Measurements from ENCODE around the gene HOXD11. TPM values are rescaled to one million over a fixed set of nuclear protein-coding genes. Genes with fewer than 3 reads are reported as not detected.

The HOXD11 gene
- polyA plus RNA-seq, 3 donors: 55.1 to 72.7 (median 67.2) TPM

- no peak for DNase-seq (ENCODE audit: extremely low read depth in 1 of 11, low read depth in 9 of 11, low spot score in 4 of 11)
Observed at GRCh38 chr2:176076796-176077195, 30.3 kb upstream of the HOXD11 start.

- no peak for DNase-seq (ENCODE audit: extremely low read depth in 1 of 11, low read depth in 9 of 11, low spot score in 4 of 11)
Observed at GRCh38 chr2:176078541-176079284, 28.4 kb upstream of the HOXD11 start.

DNA sequence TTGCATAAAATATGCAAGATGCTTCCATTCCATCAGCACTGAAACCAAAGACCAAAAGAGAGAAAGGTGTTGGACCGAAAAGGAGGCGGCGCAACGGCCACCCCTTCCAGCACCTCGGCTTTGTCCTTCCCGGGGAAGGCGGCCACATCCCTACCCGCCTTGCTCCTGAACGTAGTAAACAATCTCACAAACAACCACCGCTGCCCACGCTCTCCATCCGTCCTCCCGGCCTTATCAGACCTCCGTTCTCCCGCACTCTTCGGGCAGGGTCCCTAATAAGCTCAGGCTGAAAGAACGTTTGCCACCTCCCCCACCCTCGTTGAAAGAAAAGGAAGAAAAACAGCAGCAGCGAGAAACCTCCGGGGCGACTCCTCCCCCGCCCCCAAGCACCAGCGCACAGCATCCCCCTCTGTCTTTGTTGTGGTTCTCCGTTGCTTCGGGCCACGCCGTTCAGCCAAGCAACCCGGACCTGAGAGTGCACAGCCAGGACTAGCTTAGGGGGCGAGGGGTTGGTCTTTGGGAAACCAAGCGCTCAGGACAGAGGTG lies 27.7 kb upstream of the HOXD11 start:
- no peak for DNase-seq (ENCODE audit: extremely low read depth in 1 of 11, low read depth in 9 of 11, low spot score in 4 of 11)

DNA sequence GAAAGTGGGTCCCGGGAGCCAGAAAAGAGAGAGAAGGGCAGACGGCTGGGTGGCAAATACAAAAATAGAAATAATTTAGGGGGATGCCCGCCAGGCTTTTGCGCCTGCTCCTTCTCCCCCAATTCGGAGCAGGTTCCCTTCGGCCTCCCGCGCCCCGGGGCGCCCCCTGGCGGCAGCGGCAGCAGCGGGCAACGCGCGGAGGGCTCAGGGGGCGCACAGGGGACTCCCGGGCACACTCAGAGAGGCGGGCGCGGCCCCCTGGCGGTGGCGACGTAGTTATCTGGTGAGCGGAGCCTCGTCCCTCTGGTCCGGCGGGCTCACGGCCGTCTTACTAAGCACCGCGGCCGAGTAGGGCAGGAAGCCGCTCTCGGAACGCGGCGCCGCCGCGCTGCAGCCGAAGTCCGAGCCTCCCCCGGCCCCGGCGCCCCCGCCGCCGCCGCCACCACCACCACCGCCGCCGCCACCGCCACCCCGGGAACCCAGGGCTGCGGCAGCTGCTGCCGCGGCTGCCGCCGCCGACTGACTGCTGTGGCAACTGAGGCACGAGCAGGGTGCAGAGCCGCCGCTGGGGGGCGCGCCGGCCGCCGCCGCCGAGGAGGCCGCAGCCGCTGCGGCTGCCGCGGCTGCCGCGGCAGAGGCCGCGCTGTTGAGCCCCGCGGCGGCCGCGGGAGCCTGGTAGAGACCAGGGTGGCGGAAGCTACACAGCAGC lies 27.1 kb upstream of the HOXD11 start:
- DNase-seq (ENCODE audit: extremely low read depth in 1 of 11, low read depth in 9 of 11, low spot score in 4 of 11): no peak

DNA sequence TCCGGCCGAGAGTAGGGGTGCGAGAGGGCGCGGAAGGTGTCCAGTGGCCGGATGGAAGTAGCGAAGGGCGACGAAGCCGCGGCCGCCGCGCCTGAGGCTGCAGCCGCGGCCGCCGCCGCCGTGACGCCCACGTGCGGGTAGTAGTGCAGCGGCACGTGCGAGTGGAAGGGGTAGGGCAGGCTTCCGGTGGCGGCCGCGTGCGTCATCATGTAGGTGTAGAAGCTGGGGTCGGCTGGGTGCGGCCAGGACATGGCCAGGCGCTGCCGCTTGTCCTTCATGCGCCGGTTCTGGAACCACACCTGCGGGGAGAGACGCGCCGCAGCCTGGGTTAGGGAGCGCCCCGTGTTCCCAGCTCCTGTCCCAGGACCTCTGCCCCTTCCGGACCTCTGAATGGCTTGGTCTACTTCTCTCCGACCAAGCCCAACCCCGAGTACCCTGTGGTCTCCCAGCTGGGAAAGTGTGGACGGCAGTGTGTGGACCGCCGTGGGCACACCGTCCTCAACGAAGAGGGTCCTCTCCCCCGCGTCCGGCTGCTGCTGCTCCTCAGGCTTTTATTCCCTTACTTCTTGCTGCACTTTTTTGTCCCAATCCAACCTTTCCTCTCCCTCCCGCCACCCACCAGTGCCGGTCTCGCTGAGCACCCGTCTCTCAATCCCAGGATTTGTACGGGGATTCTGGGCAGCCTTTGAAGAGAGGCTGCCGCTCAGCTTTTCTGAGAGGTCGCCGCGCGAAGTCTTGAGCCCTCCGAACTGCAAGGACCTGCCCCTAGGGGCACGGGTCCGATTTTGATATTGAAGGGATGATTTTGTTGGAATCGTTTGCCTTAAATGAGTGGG lies 26.3 kb upstream of the HOXD11 start:
- DNase-seq (ENCODE audit: extremely low read depth in 1 of 11, low read depth in 9 of 11, low spot score in 4 of 11): no peak

GRCh38 chr2:176081376-176081836 lies 25.7 kb upstream of the HOXD11 start:
- DNase-seq (ENCODE audit: extremely low read depth in 1 of 11, low read depth in 9 of 11, low spot score in 4 of 11): peak in 1 of 11 donors; percentile 53

DNA sequence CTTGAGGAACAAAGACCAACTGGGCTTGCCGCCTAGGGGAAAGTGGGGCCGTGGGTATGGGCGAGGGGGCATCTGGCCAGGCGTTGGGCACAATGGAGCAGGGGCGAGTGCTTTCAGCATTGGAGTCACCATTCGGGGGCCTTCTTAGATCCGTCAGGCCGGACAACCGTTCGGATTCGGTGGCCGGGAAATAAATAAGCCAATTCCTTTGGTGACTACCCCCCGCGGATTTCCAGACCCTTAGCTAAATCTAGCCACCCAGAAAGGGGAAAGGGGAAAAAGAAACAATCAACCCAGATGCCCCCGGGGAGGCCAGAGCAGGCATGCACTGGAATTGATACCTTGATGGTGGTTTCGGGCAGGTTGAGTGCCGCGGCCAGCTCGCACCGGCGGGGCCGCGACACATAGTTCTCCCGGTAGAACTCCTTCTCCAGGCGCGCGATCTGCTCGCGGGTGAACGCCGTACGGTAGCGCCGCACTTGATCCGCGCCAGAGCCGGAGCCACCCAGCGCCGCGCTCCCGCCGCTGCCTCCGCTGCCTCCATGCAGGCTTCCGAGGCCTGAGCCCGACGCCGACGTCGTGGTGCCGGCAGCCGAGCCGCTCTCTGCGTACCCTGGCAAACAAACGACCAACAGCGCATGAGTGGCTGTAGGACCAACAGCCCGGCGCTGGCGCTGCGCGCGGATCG lies 25.1 kb upstream of the HOXD11 start:
- peak in 1 of 11 donors; percentile 44 for DNase-seq (ENCODE audit: extremely low read depth in 1 of 11, low read depth in 9 of 11, low spot score in 4 of 11)

DNA sequence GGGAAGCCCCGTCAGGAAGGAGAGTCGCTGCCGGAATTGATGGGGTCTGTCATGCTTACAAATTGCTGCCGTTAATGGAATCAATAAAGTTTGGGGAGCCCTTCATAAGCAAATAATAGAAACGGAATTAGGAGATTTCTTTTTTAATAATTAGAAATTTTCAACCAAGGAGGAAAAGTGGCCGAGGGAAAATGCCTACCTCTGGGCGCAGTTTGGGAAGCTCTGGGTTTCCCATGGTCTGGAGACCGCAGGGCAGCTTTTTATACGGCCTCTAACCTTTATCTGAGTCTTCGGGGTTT lies 24.6 kb upstream of the HOXD11 start:
- no peak for DNase-seq (ENCODE audit: extremely low read depth in 1 of 11, low read depth in 9 of 11, low spot score in 4 of 11)

GRCh38 chr2:176082824-176083751 lies 24.0 kb upstream of the HOXD11 start:
- DNase-seq (ENCODE audit: extremely low read depth in 1 of 11, low read depth in 9 of 11, low spot score in 4 of 11): peak in 1 of 11 donors; percentile 39

- peak in 1 of 11 donors; percentile 28 for DNase-seq (ENCODE audit: extremely low read depth in 1 of 11, low read depth in 9 of 11, low spot score in 4 of 11)
Observed at GRCh38 chr2:176083796-176084261, 23.3 kb upstream of the HOXD11 start, which contains the start of gene EVX2. Gene EVX2 (minus strand): TSS chr2:176083962. CDS start chr2:176083776, 186 bp downstream.

GRCh38 chr2:176084611-176085119 lies 22.4 kb upstream of the HOXD11 start:
- no peak for DNase-seq (ENCODE audit: extremely low read depth in 1 of 11, low read depth in 9 of 11, low spot score in 4 of 11)

GRCh38 chr2:176085120-176085788 lies 21.8 kb upstream of the HOXD11 start:
- DNase-seq (ENCODE audit: extremely low read depth in 1 of 11, low read depth in 9 of 11, low spot score in 4 of 11): no peak

- no peak for DNase-seq (ENCODE audit: extremely low read depth in 1 of 11, low read depth in 9 of 11, low spot score in 4 of 11)
Observed at GRCh38 chr2:176085861-176086771, 21.0 kb upstream of the HOXD11 start.

DNA sequence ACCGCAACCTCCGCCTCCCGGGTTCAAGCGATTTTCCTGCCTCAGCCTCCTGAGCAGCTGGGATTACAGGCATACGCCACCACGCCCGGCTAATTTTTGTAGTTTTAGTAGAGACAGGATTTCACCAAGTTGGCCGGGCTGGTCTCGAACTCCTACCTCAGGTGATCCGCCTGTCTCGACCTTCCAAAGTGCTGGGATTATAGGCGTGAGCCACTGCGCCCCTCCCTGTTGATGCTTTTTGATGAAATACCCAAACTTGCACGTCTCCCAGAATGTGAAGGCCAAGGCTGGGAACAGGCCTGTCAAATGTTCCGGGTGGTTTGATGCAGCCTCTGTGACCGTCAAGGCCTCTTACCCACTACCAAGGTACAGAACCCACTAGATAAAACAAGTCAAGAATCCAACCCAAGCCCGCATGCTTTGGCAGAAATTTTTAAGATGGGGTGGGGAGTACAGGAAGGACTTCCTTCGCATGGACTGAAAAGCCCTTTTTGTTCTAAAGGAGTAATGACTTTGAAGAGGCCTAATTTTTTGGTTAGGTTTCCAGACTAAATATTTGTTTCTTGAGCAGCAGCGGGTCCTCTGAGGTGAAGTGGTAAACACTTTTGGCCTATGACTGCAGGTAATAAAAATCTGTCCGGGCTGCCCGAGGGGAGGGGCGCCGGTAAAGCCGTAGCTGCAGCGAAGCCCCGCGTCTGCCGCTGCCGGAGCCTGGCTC lies 19.6 kb upstream of the HOXD11 start:
- DNase-seq (ENCODE audit: extremely low read depth in 1 of 11, low read depth in 9 of 11, low spot score in 4 of 11): no peak

Data from renal cortex interstitium (tissue), 11 donors.